Testis (tissue), 2 donors: ENCODE results near the gene CYB5R3.
"Not testable (repeated sequence)": the region's sequence is repeated elsewhere in the genome, so short reads cannot be mapped to it uniquely, and the experiment has no call there.

Experiments used
- CTCF ChIP-seq, 3 experiments: fragments of 450-650 bp in 2 of 3; fragments of 200-600 bp in 1 of 3; sonication (generic) in 1 of 3; IDR thresholded peaks; one replicate each; pipeline ENCODE4 v1.5.1; 2016 to 2019; ENCODE audit warnings: antibody characterized with exemption in 3 of 3, mild to moderate bottlenecking in 2 of 3, moderate library complexity in 1 of 3
- POLR2A ChIP-seq: fragments of 450-650 bp; IDR thresholded peaks from one replicate; pipeline ENCODE4 v1.6.1; 2017; ENCODE audit warnings: antibody characterized with exemption, mild to moderate bottlenecking, moderate library complexity

DNA sequence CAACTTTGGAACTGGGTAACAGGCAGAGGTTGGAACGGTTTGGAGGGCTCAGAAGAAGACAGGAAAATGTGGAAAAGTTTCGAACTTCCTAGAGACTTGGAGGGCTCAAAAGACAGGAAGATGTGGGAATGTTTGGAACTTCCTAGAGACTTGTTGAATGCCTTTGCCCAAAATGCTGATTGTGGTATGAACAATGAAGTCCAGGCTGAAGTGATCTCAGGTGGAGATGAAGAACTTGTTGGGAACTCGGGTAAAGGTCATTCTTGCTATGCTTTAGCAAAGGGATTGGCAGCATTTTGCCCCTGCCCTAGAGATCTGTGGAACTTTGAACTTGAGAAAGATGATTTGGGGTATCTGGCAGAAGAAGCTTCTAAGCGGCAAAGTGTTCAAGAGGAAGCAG, 28.7 kb upstream of the CYB5R3 start:
- TF ChIP-seq POLR2A; CTCF (IDR thresholded peaks at IDR 0.05): not testable (repeated sequence)
